ENCODE results near the gene ZNF235.
"Not testable (repeated sequence)": the region's sequence is repeated elsewhere in the genome, so short reads cannot be mapped to it uniquely, and the experiment has no call there.

The ZNF235 gene

DNA sequence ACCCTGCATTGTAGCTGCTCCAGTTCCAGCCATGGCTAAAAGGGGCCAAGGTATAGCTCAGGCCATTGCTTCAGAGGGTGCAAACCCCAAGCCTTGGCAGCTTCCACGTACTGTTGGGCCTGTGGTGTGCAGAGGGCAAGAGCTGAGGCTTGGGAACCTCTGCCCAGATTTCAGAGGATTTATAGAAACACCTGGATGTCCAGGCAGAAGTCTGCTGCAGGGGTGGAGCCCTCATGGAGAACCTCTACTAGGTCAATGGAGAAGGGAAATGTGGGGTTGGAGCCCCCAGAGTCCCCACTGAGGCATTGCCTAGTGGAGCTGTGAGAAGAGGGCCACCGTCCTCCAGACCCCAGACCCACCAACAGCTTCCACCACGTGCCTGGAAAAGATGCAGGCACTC is 29.8 kb upstream of the ZNF235 start:
- ATAC-seq: not testable (repeated sequence)

DNA sequence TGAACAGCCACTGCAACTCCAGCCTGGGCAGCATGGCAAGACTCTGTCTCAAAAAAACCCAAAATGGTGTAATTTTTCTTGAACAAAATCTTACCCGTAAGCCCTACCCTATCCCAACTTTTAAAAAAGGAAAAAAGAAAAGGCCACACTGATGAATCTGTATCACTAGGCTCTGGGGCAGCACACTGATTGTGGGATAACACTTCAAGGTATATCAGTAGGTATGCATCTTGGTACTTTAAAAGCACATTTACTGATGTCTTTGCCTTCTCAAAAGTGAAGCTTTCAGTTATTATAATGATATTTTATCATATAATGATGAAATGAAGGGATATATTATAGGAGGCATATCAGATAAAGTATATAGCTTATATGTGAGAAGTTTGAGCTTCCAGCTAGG is 27.3 kb upstream of the ZNF235 start:
- TF ChIP-seq GLIS3 (CRISPR knock-in tag; IDR thresholded peaks at IDR 0.05): no peak
- TF ChIP-seq ZFP3 (CRISPR knock-in tag; IDR thresholded peaks at IDR 0.05): no peak
- TF ChIP-seq, protein P1, sequence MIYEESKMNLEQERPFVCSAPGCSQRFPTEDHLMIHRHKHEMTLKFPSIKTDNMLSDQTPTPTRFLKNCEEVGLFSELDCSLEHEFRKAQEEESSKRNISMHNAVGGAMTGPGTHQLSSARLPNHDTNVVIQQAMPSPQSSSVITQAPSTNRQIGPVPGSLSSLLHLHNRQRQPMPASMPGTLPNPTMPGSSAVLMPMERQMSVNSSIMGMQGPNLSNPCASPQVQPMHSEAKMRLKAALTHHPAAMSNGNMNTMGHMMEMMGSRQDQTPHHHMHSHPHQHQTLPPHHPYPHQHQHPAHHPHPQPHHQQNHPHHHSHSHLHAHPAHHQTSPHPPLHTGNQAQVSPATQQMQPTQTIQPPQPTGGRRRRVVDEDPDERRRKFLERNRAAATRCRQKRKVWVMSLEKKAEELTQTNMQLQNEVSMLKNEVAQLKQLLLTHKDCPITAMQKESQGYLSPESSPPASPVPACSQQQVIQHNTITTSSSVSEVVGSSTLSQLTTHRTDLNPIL (CRISPR knock-in tag; IDR thresholded peaks at IDR 0.05; ENCODE audit: low read depth): no peak
- no peak for TF ChIP-seq ZFP30 (CRISPR knock-in tag; IDR thresholded peaks at IDR 0.05)
- TF ChIP-seq PPARA (CRISPR knock-in tag; IDR thresholded peaks at IDR 0.05; ENCODE audit: borderline replicate concordance): no peak
- no peak for TF ChIP-seq SNAI2 (CRISPR knock-in tag; IDR thresholded peaks at IDR 0.05)
- no peak for TF ChIP-seq ZNF70 (CRISPR knock-in tag; IDR thresholded peaks at IDR 0.05)
- no peak for TF ChIP-seq ZNF8 (CRISPR knock-in tag; IDR thresholded peaks at IDR 0.05)
- no peak for TF ChIP-seq ZC3H10 (CRISPR knock-in tag; IDR thresholded peaks at IDR 0.05)

DNA sequence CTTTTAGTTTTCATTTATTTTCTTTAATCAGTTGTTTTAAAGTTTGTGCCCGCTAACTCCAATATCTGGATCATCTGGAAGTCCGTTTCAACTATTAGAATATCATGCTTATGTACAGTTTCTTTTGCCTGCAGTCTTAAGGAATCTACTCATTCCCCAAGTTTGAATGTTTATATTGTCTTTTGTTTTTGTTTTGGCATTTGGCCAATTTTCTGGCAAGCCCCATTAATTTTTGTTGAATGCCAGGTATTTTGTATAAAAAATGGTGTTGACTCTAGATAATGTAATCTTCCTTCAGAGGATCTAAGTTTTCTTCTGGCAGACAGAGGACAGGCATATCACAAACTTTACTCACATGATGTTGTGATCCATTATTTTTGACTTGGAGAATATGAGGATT is 11.1 kb upstream of the ZNF235 start:
- TF ChIP-seq TOX (CRISPR knock-in tag; IDR thresholded peaks at IDR 0.05; ENCODE audit: borderline replicate concordance) (no peak), CSRNP3 (CRISPR knock-in tag; IDR thresholded peaks at IDR 0.05) (no peak), ZFP30 (CRISPR knock-in tag; IDR thresholded peaks at IDR 0.05) (no peak), ISL1 (CRISPR knock-in tag; IDR thresholded peaks at IDR 0.05) (no peak), TCF4 (CRISPR knock-in tag; IDR thresholded peaks at IDR 0.05; ENCODE audit: borderline replicate concordance) (no peak), GLIS3 (CRISPR knock-in tag; IDR thresholded peaks at IDR 0.05) (no peak)
- ATAC-seq: no peak

More for the DNA sequence above, 27.3 kb upstream of the ZNF235 start:
- no peak for ATAC-seq

GRCh38 chr19:44313231-44313630 is 8.4 kb upstream of the ZNF235 start:
- no peak for TF ChIP-seq PPARA (CRISPR knock-in tag; IDR thresholded peaks at IDR 0.05; ENCODE audit: borderline replicate concordance)
- TF ChIP-seq, protein P2, sequence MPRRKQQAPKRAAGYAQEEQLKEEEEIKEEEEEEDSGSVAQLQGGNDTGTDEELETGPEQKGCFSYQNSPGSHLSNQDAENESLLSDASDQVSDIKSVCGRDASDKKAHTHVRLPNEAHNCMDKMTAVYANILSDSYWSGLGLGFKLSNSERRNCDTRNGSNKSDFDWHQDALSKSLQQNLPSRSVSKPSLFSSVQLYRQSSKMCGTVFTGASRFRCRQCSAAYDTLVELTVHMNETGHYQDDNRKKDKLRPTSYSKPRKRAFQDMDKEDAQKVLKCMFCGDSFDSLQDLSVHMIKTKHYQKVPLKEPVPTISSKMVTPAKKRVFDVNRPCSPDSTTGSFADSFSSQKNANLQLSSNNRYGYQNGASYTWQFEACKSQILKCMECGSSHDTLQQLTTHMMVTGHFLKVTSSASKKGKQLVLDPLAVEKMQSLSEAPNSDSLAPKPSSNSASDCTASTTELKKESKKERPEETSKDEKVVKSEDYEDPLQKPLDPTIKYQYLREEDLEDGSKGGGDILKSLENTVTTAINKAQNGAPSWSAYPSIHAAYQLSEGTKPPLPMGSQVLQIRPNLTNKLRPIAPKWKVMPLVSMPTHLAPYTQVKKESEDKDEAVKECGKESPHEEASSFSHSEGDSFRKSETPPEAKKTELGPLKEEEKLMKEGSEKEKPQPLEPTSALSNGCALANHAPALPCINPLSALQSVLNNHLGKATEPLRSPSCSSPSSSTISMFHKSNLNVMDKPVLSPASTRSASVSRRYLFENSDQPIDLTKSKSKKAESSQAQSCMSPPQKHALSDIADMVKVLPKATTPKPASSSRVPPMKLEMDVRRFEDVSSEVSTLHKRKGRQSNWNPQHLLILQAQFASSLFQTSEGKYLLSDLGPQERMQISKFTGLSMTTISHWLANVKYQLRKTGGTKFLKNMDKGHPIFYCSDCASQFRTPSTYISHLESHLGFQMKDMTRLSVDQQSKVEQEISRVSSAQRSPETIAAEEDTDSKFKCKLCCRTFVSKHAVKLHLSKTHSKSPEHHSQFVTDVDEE (CRISPR knock-in tag; IDR thresholded peaks at IDR 0.05): no peak
- TF ChIP-seq ARNTL (CRISPR knock-in tag; IDR thresholded peaks at IDR 0.05; ENCODE audit: borderline replicate concordance, low read depth): no peak
- no peak for TF ChIP-seq CSDC2 (CRISPR knock-in tag; IDR thresholded peaks at IDR 0.05)
- TF ChIP-seq TOX (CRISPR knock-in tag; IDR thresholded peaks at IDR 0.05; ENCODE audit: borderline replicate concordance): no peak
- TF ChIP-seq ZNF70 (CRISPR knock-in tag; IDR thresholded peaks at IDR 0.05): no peak
- TF ChIP-seq ZFP3 (CRISPR knock-in tag; IDR thresholded peaks at IDR 0.05): no peak
- no peak for TF ChIP-seq RARB (CRISPR knock-in tag; IDR thresholded peaks at IDR 0.05)
- TF ChIP-seq SNAI2 (CRISPR knock-in tag; IDR thresholded peaks at IDR 0.05): no peak
- ATAC-seq: no peak

GRCh38 chr19:44308011-44308410 is 3.2 kb upstream of the ZNF235 start:
- TF ChIP-seq OSR1 (CRISPR knock-in tag; IDR thresholded peaks at IDR 0.05) (no peak), CSRNP3 (CRISPR knock-in tag; IDR thresholded peaks at IDR 0.05) (no peak), SNAI2 (CRISPR knock-in tag; IDR thresholded peaks at IDR 0.05) (no peak)
- ATAC-seq: no peak

- ATAC-seq: no peak
- TF ChIP-seq ZNF70 (CRISPR knock-in tag; IDR thresholded peaks at IDR 0.05): no peak
- no peak for TF ChIP-seq ZNF565 (CRISPR knock-in tag; conservative IDR thresholded peaks at IDR 0.05; ENCODE audit: low read depth)
- TF ChIP-seq TCF4 (CRISPR knock-in tag; IDR thresholded peaks at IDR 0.05; ENCODE audit: borderline replicate concordance): no peak
- TF ChIP-seq ZFP3 (CRISPR knock-in tag; IDR thresholded peaks at IDR 0.05): no peak
- TF ChIP-seq GLIS3 (CRISPR knock-in tag; IDR thresholded peaks at IDR 0.05): no peak
- no peak for TF ChIP-seq ISL1 (CRISPR knock-in tag; IDR thresholded peaks at IDR 0.05)
- TF ChIP-seq ESRRG (CRISPR knock-in tag; IDR thresholded peaks at IDR 0.05): no peak
- no peak for TF ChIP-seq TOX (CRISPR knock-in tag; IDR thresholded peaks at IDR 0.05; ENCODE audit: borderline replicate concordance)
- TF ChIP-seq CSDC2 (CRISPR knock-in tag; IDR thresholded peaks at IDR 0.05): no peak
- no peak for TF ChIP-seq OSR1 (CRISPR knock-in tag; IDR thresholded peaks at IDR 0.05)
- TF ChIP-seq, protein P2 (CRISPR knock-in tag; IDR thresholded peaks at IDR 0.05): no peak
- no peak for TF ChIP-seq CSRNP3 (CRISPR knock-in tag; IDR thresholded peaks at IDR 0.05)
- no peak for TF ChIP-seq PPARA (CRISPR knock-in tag; IDR thresholded peaks at IDR 0.05; ENCODE audit: borderline replicate concordance)
Measured at GRCh38 chr19:44306283-44306682, 1.5 kb upstream of the ZNF235 start.

Data from SK-N-SH treated with all-trans-retinoic acid at 6 μM for 48 hours (cell line).